Testis (tissue), 2 donors: Measurements from ENCODE around the gene AMY2B.

ENCODE experiments used
- POLR2A ChIP-seq: fragments of 450-650 bp; IDR thresholded peaks from one replicate; pipeline ENCODE4 v1.6.1; 2017; ENCODE audit warnings: antibody characterized with exemption, mild to moderate bottlenecking, moderate library complexity
- TF ChIP-seq, protein P1 (sequence below), 3 experiments: fragments of 450-650 bp in 2 of 3; fragments of 200-600 bp in 1 of 3; sonication (generic) in 1 of 3; IDR thresholded peaks; one replicate each; pipeline ENCODE4 v1.5.1; 2016 to 2019; ENCODE audit warnings: antibody characterized with exemption in 3 of 3, mild to moderate bottlenecking in 2 of 3, moderate library complexity in 1 of 3

DNA sequence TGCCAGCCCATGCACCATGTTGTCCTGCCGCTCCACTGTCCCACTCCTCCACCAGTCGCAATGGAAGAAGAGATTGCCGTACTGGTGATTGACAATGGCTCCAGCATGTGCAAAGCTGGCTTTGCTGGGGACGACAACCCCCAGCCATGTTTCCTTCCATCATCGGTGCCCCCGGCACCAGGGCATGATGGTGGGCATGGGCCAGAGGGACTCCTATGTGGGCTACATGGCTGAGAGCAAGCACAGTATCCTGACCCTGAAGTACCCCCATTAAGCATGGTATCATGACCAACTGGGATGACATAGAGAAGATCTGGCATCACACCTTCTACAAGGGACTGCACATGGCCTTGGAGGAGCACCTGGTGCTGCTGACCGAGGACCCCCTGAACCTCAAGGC lies 1.9 kb upstream of the AMY2B start:
- TF ChIP-seq POLR2A: no peak
- TF ChIP-seq, protein P1, sequence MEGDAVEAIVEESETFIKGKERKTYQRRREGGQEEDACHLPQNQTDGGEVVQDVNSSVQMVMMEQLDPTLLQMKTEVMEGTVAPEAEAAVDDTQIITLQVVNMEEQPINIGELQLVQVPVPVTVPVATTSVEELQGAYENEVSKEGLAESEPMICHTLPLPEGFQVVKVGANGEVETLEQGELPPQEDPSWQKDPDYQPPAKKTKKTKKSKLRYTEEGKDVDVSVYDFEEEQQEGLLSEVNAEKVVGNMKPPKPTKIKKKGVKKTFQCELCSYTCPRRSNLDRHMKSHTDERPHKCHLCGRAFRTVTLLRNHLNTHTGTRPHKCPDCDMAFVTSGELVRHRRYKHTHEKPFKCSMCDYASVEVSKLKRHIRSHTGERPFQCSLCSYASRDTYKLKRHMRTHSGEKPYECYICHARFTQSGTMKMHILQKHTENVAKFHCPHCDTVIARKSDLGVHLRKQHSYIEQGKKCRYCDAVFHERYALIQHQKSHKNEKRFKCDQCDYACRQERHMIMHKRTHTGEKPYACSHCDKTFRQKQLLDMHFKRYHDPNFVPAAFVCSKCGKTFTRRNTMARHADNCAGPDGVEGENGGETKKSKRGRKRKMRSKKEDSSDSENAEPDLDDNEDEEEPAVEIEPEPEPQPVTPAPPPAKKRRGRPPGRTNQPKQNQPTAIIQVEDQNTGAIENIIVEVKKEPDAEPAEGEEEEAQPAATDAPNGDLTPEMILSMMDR (IDR thresholded peaks at IDR 0.05): no peak
